GM12878 (cell line): Measurements from ENCODE around the gene CHERP. TPM values are rescaled to one million over a fixed set of nuclear protein-coding genes. Genes with fewer than 3 reads are reported as not detected.

Experiments
- ATAC-seq: fragments of 200-7000 bp; cut with Tn5 transposase; 3 replicates; pipeline ENCODE4 v1.9.1; 2020; ENCODE audit warnings: mild to moderate bottlenecking, moderate library complexity
- BruUV-seq: library from RNA; stranded (reverse); fragments of 400-500 nt; replicated peaks from 2 replicates; lab custom pipeline; 2021; lab: Mats Ljungman, UMichigan
- CTCF ChIA-PET: fragments of 300-600 bp; sonication (Branson Sonifier 250); formaldehyde crosslinking; extraction: SDS; loops from one replicate; lab custom pipeline; 2021; ENCODE audit warnings: inconsistent platforms; lab: Yijun Ruan, JAX
- POLR2A ChIA-PET: fragments of 350-600 bp; formaldehyde crosslinking; extraction: SDS; loops from one replicate; lab custom pipeline; 2021; ENCODE audit warnings: inconsistent platforms; lab: Charles Lee
- RAD21 ChIA-PET: fragments of 300-600 bp; sonication (Branson Sonifier 250); formaldehyde crosslinking; loops from one replicate; lab custom pipeline; 2023; ENCODE audit warnings: antibody characterized with exemption; ENCODE audit not compliant: unreplicated experiment; lab: Charles Lee
- SMC1A ChIA-PET: fragments of 300-600 bp; sonication (Branson Sonifier 250); formaldehyde crosslinking; loops from one replicate; lab custom pipeline; 2023; ENCODE audit not compliant: unreplicated experiment, uncharacterized antibody; lab: Charles Lee
- DNase-seq: peaks from one replicate; pipeline ENCODE4 v3.0.0-alpha.2; 2011; ENCODE audit warnings: low read depth, low spot score
- FAIRE-seq: peaks from 3 replicates; lab custom pipeline; 2011; peaks lifted over from hg19 to GRCh38; lab: Jason Lieb, UNC
- H2AFZ ChIP-seq: 2 replicates; pipeline ENCODE4 v1.6.0; 2011; ENCODE audit warnings: low read depth, low read length, control low read depth; ENCODE audit not compliant: control insufficient read depth
- H3K27ac ChIP-seq: 2 replicates; pipeline ENCODE4 v1.5.1; 2011; ENCODE audit warnings: control low read depth; ENCODE audit not compliant: control insufficient read depth, insufficient read depth
- H3K27me3 ChIP-seq, 2 experiments: replicated peaks in 1 of 2; 2 replicates each; pipeline versions ENCODE4 v1.6.0 to v1.6.1; 2011; ENCODE audit warnings: low read length in 1 of 2; ENCODE audit not compliant: control insufficient read depth in 2 of 2, insufficient read depth in 2 of 2
- H3K36me3 ChIP-seq, 2 experiments: 2 replicates each; pipeline ENCODE4 v1.5.1; 2011; ENCODE audit warnings: low read length in 1 of 2; ENCODE audit not compliant: control insufficient read depth in 2 of 2, insufficient read depth in 2 of 2
- H3K4me1 ChIP-seq: 2 replicates; pipeline ENCODE4 v1.6.1; 2011; ENCODE audit warnings: mild to moderate bottlenecking, low read length, moderate library complexity, mixed read lengths; ENCODE audit not compliant: control insufficient read depth, insufficient read depth
- H3K4me2 ChIP-seq: 2 replicates; pipeline ENCODE4 v1.6.0; 2011; ENCODE audit warnings: control low read depth; ENCODE audit not compliant: control insufficient read depth, insufficient read depth
- H3K4me3 ChIP-seq: fragments of 200-600 bp; sonication (generic); 2 replicates; pipeline ENCODE4 v1.5.1; 2016
- H3K79me2 ChIP-seq: 2 replicates; pipeline ENCODE4 v1.6.0; 2011; ENCODE audit warnings: low read length; ENCODE audit not compliant: control insufficient read depth, insufficient read depth
- H3K9ac ChIP-seq: 2 replicates; pipeline ENCODE4 v1.8.0; 2011; ENCODE audit warnings: low read length, control low read depth, mixed read lengths; ENCODE audit not compliant: control insufficient read depth, insufficient read depth
- H3K9me3 ChIP-seq: replicated peaks from 3 replicates; pipeline ENCODE4 v1.5.1; 2011; ENCODE audit warnings: mild to moderate bottlenecking, low read length; ENCODE audit not compliant: control insufficient read depth, insufficient read depth
- H4K20me1 ChIP-seq: 2 replicates; pipeline ENCODE4 v1.6.0; 2011; ENCODE audit not compliant: control insufficient read depth, insufficient read depth
- ATF7 ChIP-seq: fragments of 450-650 bp; IDR thresholded peaks from 2 replicates; pipeline ENCODE4 v1.6.1; 2016; ENCODE audit warnings: low read depth, mild to moderate bottlenecking
- BACH1 ChIP-seq: fragments of 450-650 bp; IDR thresholded peaks from 2 replicates; pipeline ENCODE4 v1.6.1; 2017; ENCODE audit warnings: mild to moderate bottlenecking, borderline replicate concordance
- EED ChIP-seq: sonication (generic); IDR thresholded peaks from 2 replicates; pipeline ENCODE4 v1.6.1; 2016; ENCODE audit warnings: antibody characterized with exemption, low read depth
- KAT2A ChIP-seq: conservative IDR thresholded peaks from 2 replicates; pipeline ENCODE4 v1.6.1; 2011; ENCODE audit warnings: low read depth, low read length; ENCODE audit not compliant: control insufficient read depth
- LARP7 ChIP-seq: fragments of 450-650 bp; IDR thresholded peaks from 2 replicates; pipeline ENCODE4 v1.6.1; 2017; ENCODE audit warnings: mild to moderate bottlenecking
- NBN ChIP-seq: fragments of 450-650 bp; IDR thresholded peaks from 2 replicates; pipeline ENCODE4 v1.6.1; 2016
- PRDM15 ChIP-seq: fragments of 450-650 bp; formaldehyde crosslinking; IDR thresholded peaks from 2 replicates; pipeline ENCODE4 v1.4.0; 2020; ENCODE audit warnings: mild to moderate bottlenecking, moderate library complexity
- RAD51 ChIP-seq: fragments of 450-650 bp; IDR thresholded peaks from 2 replicates; pipeline ENCODE4 v1.6.1; 2016; ENCODE audit warnings: moderate library complexity, mild to moderate bottlenecking, inconsistent platforms
- STAT1 ChIP-seq: fragments of 450-650 bp; conservative IDR thresholded peaks from 2 replicates; pipeline ENCODE4 v1.6.1; 2014; ENCODE audit warnings: antibody characterized with exemption, mild to moderate bottlenecking
- WRNIP1 ChIP-seq: IDR thresholded peaks from 2 replicates; pipeline ENCODE4 v1.6.1; 2011; ENCODE audit warnings: low read depth, low read length, improper control_type of control experiment, borderline replicate concordance
- ZBED1 ChIP-seq: IDR thresholded peaks from 2 replicates; pipeline ENCODE4 v1.6.1; 2016; ENCODE audit warnings: borderline replicate concordance
- ZNF384 ChIP-seq: IDR thresholded peaks from 2 replicates; pipeline ENCODE4 v1.6.1; 2012; ENCODE audit warnings: low read depth, mild to moderate bottlenecking, low read length, improper control_type of control experiment, borderline replicate concordance
- ZSCAN29 ChIP-seq: fragments of 450-650 bp; IDR thresholded peaks from 2 replicates; pipeline ENCODE4 v1.6.1; 2017; ENCODE audit warnings: mild to moderate bottlenecking, moderate library complexity
- WGBS: methylation state at CpG from one replicate; pipeline ENCODE4 v1.1.6; 2016; ENCODE audit warnings: low lambda C conversion rate; ENCODE audit not compliant: insufficient replicate concordance, insufficient coverage; ENCODE audit errors: missing lambda C conversion rate; 5-methylcytosine and 5-hydroxymethylcytosine counted together
- in situ Hi-C: fragments of 300-500 bp; cut with MboI; formaldehyde crosslinking; loops from 9 replicates; pipeline ENCODE4 v1.14.3; 2018; ENCODE audit warnings: mixed read lengths
- intact Hi-C: fragments of 100-400 bp; cut with micrococcal nuclease; formaldehyde crosslinking; loops from one replicate; pipeline ENCODE4 v1.14.2; 2022; ENCODE audit not compliant: unreplicated experiment
- polyA plus RNA-seq, 11 experiments: library from polyadenylated mRNA; depleted of rRNA in 4 of 11; unstranded in 6 of 11; stranded (reverse) in 5 of 11; fragments of >200 nt; fragmentation: Nextera tagmentation in 4 of 11; fragmentation: Illumina TruSeq in 1 of 11; extraction: Ambion mirVana in 4 of 11; extraction: Trizol in 1 of 11; gene quantifications; 1 replicate in 1 of 11; 2 replicates in 10 of 11; pipeline versions ENCODE4 v1.2.1 to v1.2.3, GENCODE V29; 2011 to 2016; ENCODE audit warnings: inconsistent platforms in 2 of 11, missing spikeins in 2 of 11, low read depth in 1 of 11
- total RNA-seq, 4 experiments: library from RNA; depleted of rRNA in 3 of 4; stranded (reverse); fragments of >200 nt in 3 of 4; fragmentation: Illumina TruSeq in 1 of 4; extraction: Trizol in 1 of 4; gene quantifications; 2 replicates each; pipeline versions ENCODE4 v1.2.1 to v1.2.3, GENCODE V29; 2013 to 2021
- TF ChIP-seq, protein P1 (sequence below): fragments of 450-650 bp; IDR thresholded peaks from 2 replicates; pipeline ENCODE4 v1.6.1; 2018; ENCODE audit warnings: borderline replicate concordance, mild to moderate bottlenecking; ENCODE audit not compliant: partially characterized antibody
- TF ChIP-seq, protein P2 (sequence below): fragments of 150-350 bp; IDR thresholded peaks from 2 replicates; pipeline ENCODE4 v1.6.1; 2016; ENCODE audit warnings: low read depth, low read length

CHERP gene
- total and polyA plus RNA-seq, 10 of the 15 experiments (the other 5 are each of a cell fraction or from before 2014, with no cell fraction given), result 0.66 to 65.3 (median 12.2) TPM

DNA sequence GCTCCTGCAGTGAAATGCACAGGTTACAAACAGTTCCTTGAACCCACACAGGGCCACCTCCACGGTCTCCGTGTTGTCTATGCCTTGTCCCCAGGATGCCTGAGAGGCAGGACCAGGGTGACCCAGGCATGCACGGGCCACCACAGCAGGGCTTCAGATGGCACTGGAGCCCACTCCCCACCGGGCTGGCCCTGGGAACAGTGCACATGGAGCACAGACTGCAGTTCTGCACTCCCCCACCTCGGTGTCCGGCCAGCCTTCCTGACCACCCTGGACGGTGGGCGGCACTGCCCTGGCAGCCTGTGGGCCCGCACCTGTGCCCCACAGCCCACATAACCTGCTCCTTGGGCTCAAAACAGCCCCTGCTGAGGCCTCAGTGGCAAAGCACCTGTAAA, 44.2 kb upstream of the CHERP start:
- H3K9ac ChIP-seq, result peak overlapping the region; percentile 99
- TF ChIP-seq, protein P1, sequence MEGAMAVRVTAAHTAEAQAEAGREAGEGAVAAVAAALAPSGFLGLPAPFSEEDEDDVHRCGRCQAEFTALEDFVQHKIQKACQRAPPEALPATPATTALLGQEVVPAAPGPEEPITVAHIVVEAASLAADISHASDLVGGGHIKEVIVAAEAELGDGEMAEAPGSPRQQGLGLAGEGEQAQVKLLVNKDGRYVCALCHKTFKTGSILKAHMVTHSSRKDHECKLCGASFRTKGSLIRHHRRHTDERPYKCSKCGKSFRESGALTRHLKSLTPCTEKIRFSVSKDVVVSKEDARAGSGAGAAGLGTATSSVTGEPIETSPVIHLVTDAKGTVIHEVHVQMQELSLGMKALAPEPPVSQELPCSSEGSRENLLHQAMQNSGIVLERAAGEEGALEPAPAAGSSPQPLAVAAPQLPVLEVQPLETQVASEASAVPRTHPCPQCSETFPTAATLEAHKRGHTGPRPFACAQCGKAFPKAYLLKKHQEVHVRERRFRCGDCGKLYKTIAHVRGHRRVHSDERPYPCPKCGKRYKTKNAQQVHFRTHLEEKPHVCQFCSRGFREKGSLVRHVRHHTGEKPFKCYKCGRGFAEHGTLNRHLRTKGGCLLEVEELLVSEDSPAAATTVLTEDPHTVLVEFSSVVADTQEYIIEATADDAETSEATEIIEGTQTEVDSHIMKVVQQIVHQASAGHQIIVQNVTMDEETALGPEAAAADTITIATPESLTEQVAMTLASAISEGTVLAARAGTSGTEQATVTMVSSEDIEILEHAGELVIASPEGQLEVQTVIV, result no peak
- TF ChIP-seq LARP7, result peak; percentile 53; the same call in 1 of the 2 replicates
- TF ChIP-seq RAD51, result no peak
- TF ChIP-seq, protein P2, sequence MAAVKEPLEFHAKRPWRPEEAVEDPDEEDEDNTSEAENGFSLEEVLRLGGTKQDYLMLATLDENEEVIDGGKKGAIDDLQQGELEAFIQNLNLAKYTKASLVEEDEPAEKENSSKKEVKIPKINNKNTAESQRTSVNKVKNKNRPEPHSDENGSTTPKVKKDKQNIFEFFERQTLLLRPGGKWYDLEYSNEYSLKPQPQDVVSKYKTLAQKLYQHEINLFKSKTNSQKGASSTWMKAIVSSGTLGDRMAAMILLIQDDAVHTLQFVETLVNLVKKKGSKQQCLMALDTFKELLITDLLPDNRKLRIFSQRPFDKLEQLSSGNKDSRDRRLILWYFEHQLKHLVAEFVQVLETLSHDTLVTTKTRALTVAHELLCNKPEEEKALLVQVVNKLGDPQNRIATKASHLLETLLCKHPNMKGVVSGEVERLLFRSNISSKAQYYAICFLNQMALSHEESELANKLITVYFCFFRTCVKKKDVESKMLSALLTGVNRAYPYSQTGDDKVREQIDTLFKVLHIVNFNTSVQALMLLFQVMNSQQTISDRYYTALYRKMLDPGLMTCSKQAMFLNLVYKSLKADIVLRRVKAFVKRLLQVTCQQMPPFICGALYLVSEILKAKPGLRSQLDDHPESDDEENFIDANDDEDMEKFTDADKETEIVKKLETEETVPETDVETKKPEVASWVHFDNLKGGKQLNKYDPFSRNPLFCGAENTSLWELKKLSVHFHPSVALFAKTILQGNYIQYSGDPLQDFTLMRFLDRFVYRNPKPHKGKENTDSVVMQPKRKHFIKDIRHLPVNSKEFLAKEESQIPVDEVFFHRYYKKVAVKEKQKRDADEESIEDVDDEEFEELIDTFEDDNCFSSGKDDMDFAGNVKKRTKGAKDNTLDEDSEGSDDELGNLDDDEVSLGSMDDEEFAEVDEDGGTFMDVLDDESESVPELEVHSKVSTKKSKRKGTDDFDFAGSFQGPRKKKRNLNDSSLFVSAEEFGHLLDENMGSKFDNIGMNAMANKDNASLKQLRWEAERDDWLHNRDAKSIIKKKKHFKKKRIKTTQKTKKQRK, result no peak
- TF ChIP-seq BACH1, result peak; percentile 44; the same call in 1 of the 2 replicates
- no peak for TF ChIP-seq PRDM15 (CRISPR knock-in tag)
- TF ChIP-seq WRNIP1, result no peak
- TF ChIP-seq ZNF384, result no peak
- TF ChIP-seq ATF7, result no peak
- peak; percentile 1; the same call in 1 of the 2 replicates for TF ChIP-seq STAT1
- no peak for TF ChIP-seq EED
- no peak for TF ChIP-seq KAT2A
- TF ChIP-seq ZSCAN29, result no peak
- no peak for TF ChIP-seq ZBED1
- no peak for TF ChIP-seq NBN

More for the DNA sequence above, 44.2 kb upstream of the CHERP start:
- H3K36me3 ChIP-seq, result peaks cover 4 to 6% of the 10 kb centered on the region in 2 experiments; a peak in 2 of 4 replicates
- peak overlapping the region; percentile 72 for H3K4me3 ChIP-seq
- H3K27ac ChIP-seq, result peak overlapping the region; percentile 99
- H4K20me1 ChIP-seq, result no peaks in the 10 kb centered on the region
- peak overlapping the region; percentile 100 for H3K4me2 ChIP-seq
- no peaks in the 10 kb centered on the region for H3K9me3 ChIP-seq
- H3K4me1 ChIP-seq, result peaks cover 66% of the 10 kb centered on the region
- CTCF ChIA-PET, result interaction anchor here (1.5 to 9.8 kb wide), 3 partner anchors 14 to 43 kb away, joined by 3 to 83 read pairs (median 7); partner anchors contain the start of gene MED26
- RAD21 ChIA-PET, result interaction anchor here (0.5 to 11.3 kb wide), 11 partner anchors 9 to 132 kb away, joined by 3 to 169 read pairs (median 9); partner anchors contain the start of genes CHERP, MED26, SLC35E1 and SMIM7
- H2AFZ ChIP-seq, result no peak overlapping the region
- no peaks in the 10 kb centered on the region for H3K27me3 ChIP-seq
- ATAC-seq (peak; percentile 0), DNase-seq (no peak), FAIRE-seq (no peak)
- SMC1A ChIA-PET, result interaction anchor here (0.9 to 10.9 kb wide), 13 partner anchors 9 to 141 kb away, joined by 3 to 164 read pairs (median 8); partner anchors contain the start of genes MED26, SLC35E1, SMIM7 and TMEM38A
- intact Hi-C loops (loop anchor here (2.0 to 5.0 kb wide), 4 partner anchors 42 to 509 kb away; partner anchors contain the start of genes HSH2D, MED26, SMIM7 and TMEM38A), in situ Hi-C loops (loop anchor here (5.0 to 25.0 kb wide), 2 partner anchors 41 to 1999 kb away; partner anchors contain the start of genes CLEC17A and MED26)
- peaks cover 96% of the 10 kb centered on the region for H3K79me2 ChIP-seq
- no TSS peak for BruUV-seq
- POLR2A ChIA-PET, result interaction anchor here (0.6 to 13.1 kb wide), 13 partner anchors 11 to 1584 kb away, joined by 3 to 220 read pairs (median 4); partner anchors contain the start of genes C19orf44, CALR3, CHERP and MED26
- WGBS, result 2% methylated on average over 9 of the region's 9 CpGs
